ENCODE measurements around the gene PHETA1. TPM values are rescaled to one million over a fixed set of nuclear protein-coding genes. Genes with fewer than 3 reads are reported as not detected.
"Not testable (repeated sequence)": the region's sequence is repeated elsewhere in the genome, so short reads cannot be mapped to it uniquely, and the experiment has no call there.

Gene PHETA1
- total RNA-seq, 1 donor from 2014 or later: 34.8 TPM

GRCh38 chr12:111406474-111407376, 37.8 kb upstream of the PHETA1 start:
- Mint-ChIP-seq H3K27ac (ENCODE audit: unreplicated experiment) (peak overlapping the region; percentile 89), H3K9me3 (no peaks in the 10 kb centered on the region), H3K36me3 (ENCODE audit: low read depth) (no peaks in the 10 kb centered on the region), H3K27me3 (ENCODE audit: low read depth) (peaks cover 13% of the 10 kb centered on the region), H3K4me3 (peak overlapping the region; percentile 90), H3K4me1 (peaks cover 46% of the 10 kb centered on the region)
- DNase-seq (ENCODE audit: low read depth, low spot score): no peak
- TF ChIP-seq CTCF (conservative IDR thresholded peaks at IDR 0.05): no peak

- H3K27ac Mint-ChIP-seq (ENCODE audit: unreplicated experiment): peak within 1 kb of the TSS; percentile 89
- H3K4me3 Mint-ChIP-seq: peak within 1 kb of the TSS; percentile 90
- peaks cover 13% of the 10 kb centered on the region for H3K27me3 Mint-ChIP-seq (ENCODE audit: low read depth)
- H3K36me3 Mint-ChIP-seq (ENCODE audit: low read depth): no peaks in the 10 kb centered on the region
- no peaks in the 10 kb centered on the region for H3K9me3 Mint-ChIP-seq
- no peak for DNase-seq (ENCODE audit: low read depth, low spot score)
- no peak for TF ChIP-seq CTCF (conservative IDR thresholded peaks at IDR 0.05)
- peaks cover 46% of the 10 kb centered on the region for H3K4me1 Mint-ChIP-seq
Observed at GRCh38 chr12:111405859-111406473, 37.1 kb upstream of the PHETA1 start, which contains the start of gene SH2B3. Gene SH2B3, plus strand, starts transcription at chr12:111405923. Its CDS starts 12,223 bp downstream, at chr12:111418146.

- H3K9me3 Mint-ChIP-seq: no peaks in the 10 kb centered on the region
- peaks cover 45% of the 10 kb centered on the region for H3K4me1 Mint-ChIP-seq
- no peaks in the 10 kb centered on the region for H3K36me3 Mint-ChIP-seq (ENCODE audit: low read depth)
- peak; percentile 63 for TF ChIP-seq CTCF (conservative IDR thresholded peaks at IDR 0.05)
- H3K27ac Mint-ChIP-seq (ENCODE audit: unreplicated experiment): peak overlapping the region; percentile 60
- H3K4me3 Mint-ChIP-seq: peak overlapping the region; percentile 86
- peak; percentile 98 for DNase-seq (ENCODE audit: low read depth, low spot score)
- H3K27me3 Mint-ChIP-seq (ENCODE audit: low read depth): peaks cover 13% of the 10 kb centered on the region
Observed at GRCh38 chr12:111405149-111405858, 36.4 kb upstream of the PHETA1 start.

- H3K9me3 Mint-ChIP-seq: no peaks in the 10 kb centered on the region
- no peak for DNase-seq (ENCODE audit: low read depth, low spot score)
- H3K4me1 Mint-ChIP-seq: peaks cover 40% of the 10 kb centered on the region
- H3K4me3 Mint-ChIP-seq: peak overlapping the region; percentile 86
- H3K27me3 Mint-ChIP-seq (ENCODE audit: low read depth): peaks cover 13% of the 10 kb centered on the region
- no peaks in the 10 kb centered on the region for H3K36me3 Mint-ChIP-seq (ENCODE audit: low read depth)
- no peak for TF ChIP-seq CTCF (conservative IDR thresholded peaks at IDR 0.05)
- H3K27ac Mint-ChIP-seq (ENCODE audit: unreplicated experiment): no peak overlapping the region
Observed at GRCh38 chr12:111404362-111405148, 35.7 kb upstream of the PHETA1 start.

GRCh38 chr12:111402490-111402824, 33.6 kb upstream of the PHETA1 start:
- DNase-seq (ENCODE audit: low read depth, low spot score); H3K36me3 Mint-ChIP-seq (ENCODE audit: low read depth); H3K27ac Mint-ChIP-seq (ENCODE audit: unreplicated experiment); H3K9me3 Mint-ChIP-seq: not testable (repeated sequence)
- peaks cover 26% of the 10 kb centered on the region for H3K4me1 Mint-ChIP-seq
- H3K27me3 Mint-ChIP-seq (ENCODE audit: low read depth): peaks cover 13% of the 10 kb centered on the region
- H3K4me3 Mint-ChIP-seq: peak overlapping the region; percentile 82
